ENCODE measurements around the gene COX7A1. TPM values are rescaled to one million over a fixed set of nuclear protein-coding genes. Genes with fewer than 3 reads are reported as not detected.
A peak's percentile ranks its signal among the peaks of the same experiment; 100 is the strongest.

COX7A1 gene
- total and polyA plus RNA-seq, 2 donors (not counting 1 experiment from before 2014, with no cell fraction given), result 42.5 to 77.9 TPM

DNA sequence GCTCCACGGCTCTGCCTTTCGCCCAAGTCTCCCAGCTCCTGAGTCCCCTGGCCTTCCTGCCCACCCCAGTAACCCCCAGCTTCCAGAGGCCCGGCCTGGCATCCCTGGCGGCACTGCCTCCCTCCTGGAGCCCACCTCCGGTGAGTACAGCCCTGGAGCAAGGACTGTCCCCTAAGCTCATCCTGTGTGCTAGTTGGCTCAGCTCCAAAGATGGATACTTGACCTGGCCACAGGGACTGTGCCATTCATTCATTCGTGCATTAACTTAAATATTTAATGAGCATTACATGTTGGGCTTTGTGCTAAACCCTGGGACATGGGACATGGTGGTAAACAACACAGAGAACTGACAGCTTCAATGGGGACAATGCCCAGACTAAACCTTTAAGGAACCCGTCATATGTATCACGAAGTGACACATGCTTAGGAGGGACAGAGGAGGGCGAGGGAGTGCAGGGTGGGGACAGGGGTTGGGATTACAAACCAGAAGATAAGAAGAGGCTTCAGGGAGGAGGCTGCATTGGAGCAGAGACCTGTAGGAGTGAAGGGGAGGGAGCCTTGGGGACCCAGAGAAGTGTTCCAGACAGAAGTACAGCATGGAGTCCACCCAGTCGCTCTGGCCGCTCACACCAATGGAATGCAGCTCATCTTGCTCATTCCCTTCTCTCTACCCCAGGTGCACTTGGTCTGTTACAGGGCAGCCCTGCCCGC lies 48.2 kb downstream of the COX7A1 start:
- TF ChIP-seq EZH2 (IDR thresholded peaks at IDR 0.05; ENCODE audit: low read length, missing control alignments), result no peak
- TF ChIP-seq, protein P1, sequence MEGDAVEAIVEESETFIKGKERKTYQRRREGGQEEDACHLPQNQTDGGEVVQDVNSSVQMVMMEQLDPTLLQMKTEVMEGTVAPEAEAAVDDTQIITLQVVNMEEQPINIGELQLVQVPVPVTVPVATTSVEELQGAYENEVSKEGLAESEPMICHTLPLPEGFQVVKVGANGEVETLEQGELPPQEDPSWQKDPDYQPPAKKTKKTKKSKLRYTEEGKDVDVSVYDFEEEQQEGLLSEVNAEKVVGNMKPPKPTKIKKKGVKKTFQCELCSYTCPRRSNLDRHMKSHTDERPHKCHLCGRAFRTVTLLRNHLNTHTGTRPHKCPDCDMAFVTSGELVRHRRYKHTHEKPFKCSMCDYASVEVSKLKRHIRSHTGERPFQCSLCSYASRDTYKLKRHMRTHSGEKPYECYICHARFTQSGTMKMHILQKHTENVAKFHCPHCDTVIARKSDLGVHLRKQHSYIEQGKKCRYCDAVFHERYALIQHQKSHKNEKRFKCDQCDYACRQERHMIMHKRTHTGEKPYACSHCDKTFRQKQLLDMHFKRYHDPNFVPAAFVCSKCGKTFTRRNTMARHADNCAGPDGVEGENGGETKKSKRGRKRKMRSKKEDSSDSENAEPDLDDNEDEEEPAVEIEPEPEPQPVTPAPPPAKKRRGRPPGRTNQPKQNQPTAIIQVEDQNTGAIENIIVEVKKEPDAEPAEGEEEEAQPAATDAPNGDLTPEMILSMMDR (conservative IDR thresholded peaks at IDR 0.05 in 1 of 2, IDR thresholded peaks at IDR 0.05 in 1 of 2; ENCODE audit: low read depth in 1 of 2, low read length in 2 of 2), result no peak
- Histone ChIP-seq H3K36me3 (ENCODE audit: control insufficient read depth, insufficient read depth, low read length) (peaks cover 20% of the 10 kb centered on the region), H2AFZ (ENCODE audit: low read length) (no peak overlapping the region)

GRCh38 chr19:36103040-36103626 lies 49.1 kb downstream of the COX7A1 start:
- no peak for DNase-seq (ENCODE audit: low read depth in 2 of 2)
- Histone ChIP-seq H3K36me3 (ENCODE audit: control insufficient read depth, insufficient read depth, low read length) (peaks cover 20% of the 10 kb centered on the region), H4K20me1 (ENCODE audit: control insufficient read depth, extremely low read depth, insufficient read depth, low read length) (no peaks in the 10 kb centered on the region), H3K27me3 (ENCODE audit: control insufficient read depth, insufficient read depth, low read length) (no peaks in the 10 kb centered on the region), H3K4me2 (ENCODE audit: extremely low read depth, insufficient read depth, low read length) (no peak overlapping the region), H3K4me3 (replicated peaks in 1 of 4; ENCODE audit: control extremely low read depth in 1 of 4, insufficient read depth in 1 of 4, low read depth in 3 of 4, low read length in 4 of 4) (no peak overlapping the region), H3K27ac (ENCODE audit: insufficient read depth, low read length) (no peak overlapping the region), H3K4me1 (ENCODE audit: control insufficient read depth, extremely low read depth, insufficient read depth, low read length) (no peaks in the 10 kb centered on the region), H3K9ac (ENCODE audit: insufficient read depth, low read length) (no peak overlapping the region), H3K9me3 (ENCODE audit: control insufficient read depth, insufficient read depth, low read depth, low read length) (no peaks in the 10 kb centered on the region), H3K79me2 (ENCODE audit: control insufficient read depth, insufficient read depth, low read length) (no peaks in the 10 kb centered on the region), H2AFZ (ENCODE audit: low read length) (no peak overlapping the region)
- TF ChIP-seq, protein P1 (conservative IDR thresholded peaks at IDR 0.05 in 1 of 2, IDR thresholded peaks at IDR 0.05 in 1 of 2; ENCODE audit: low read depth in 1 of 2, low read length in 2 of 2), result no peak
- TF ChIP-seq EZH2 (IDR thresholded peaks at IDR 0.05; ENCODE audit: low read length, missing control alignments), result no peak

More for the DNA sequence above, 48.2 kb downstream of the COX7A1 start:
- Histone ChIP-seq H4K20me1 (ENCODE audit: control insufficient read depth, extremely low read depth, insufficient read depth, low read length) (no peaks in the 10 kb centered on the region), H3K79me2 (ENCODE audit: control insufficient read depth, insufficient read depth, low read length) (no peaks in the 10 kb centered on the region), H3K4me2 (ENCODE audit: extremely low read depth, insufficient read depth, low read length) (no peak overlapping the region), H3K27me3 (ENCODE audit: control insufficient read depth, insufficient read depth, low read length) (no peaks in the 10 kb centered on the region), H3K4me3 (replicated peaks in 1 of 4; ENCODE audit: control extremely low read depth in 1 of 4, insufficient read depth in 1 of 4, low read depth in 3 of 4, low read length in 4 of 4) (no peak overlapping the region), H3K9me3 (ENCODE audit: control insufficient read depth, insufficient read depth, low read depth, low read length) (no peaks in the 10 kb centered on the region), H3K27ac (ENCODE audit: insufficient read depth, low read length) (no peak overlapping the region), H3K4me1 (ENCODE audit: control insufficient read depth, extremely low read depth, insufficient read depth, low read length) (no peaks in the 10 kb centered on the region), H3K9ac (ENCODE audit: insufficient read depth, low read length) (no peak overlapping the region)
- DNase-seq (ENCODE audit: low read depth in 2 of 2), result peak in 1 of 2 donors; percentile 25

GRCh38 chr19:36101550-36102327 lies 50.5 kb downstream of the COX7A1 start:
- Histone ChIP-seq H2AFZ (ENCODE audit: low read length) (no peak overlapping the region), H3K4me3 (replicated peaks in 1 of 4; ENCODE audit: control extremely low read depth in 1 of 4, insufficient read depth in 1 of 4, low read depth in 3 of 4, low read length in 4 of 4) (no peak overlapping the region), H3K4me2 (ENCODE audit: extremely low read depth, insufficient read depth, low read length) (no peak overlapping the region), H3K27ac (ENCODE audit: insufficient read depth, low read length) (no peak overlapping the region), H3K9me3 (ENCODE audit: control insufficient read depth, insufficient read depth, low read depth, low read length) (no peaks in the 10 kb centered on the region), H3K27me3 (ENCODE audit: control insufficient read depth, insufficient read depth, low read length) (no peaks in the 10 kb centered on the region), H3K4me1 (ENCODE audit: control insufficient read depth, extremely low read depth, insufficient read depth, low read length) (no peaks in the 10 kb centered on the region), H3K36me3 (ENCODE audit: control insufficient read depth, insufficient read depth, low read length) (peaks cover 20% of the 10 kb centered on the region), H3K9ac (ENCODE audit: insufficient read depth, low read length) (no peak overlapping the region), H3K79me2 (ENCODE audit: control insufficient read depth, insufficient read depth, low read length) (no peaks in the 10 kb centered on the region), H4K20me1 (ENCODE audit: control insufficient read depth, extremely low read depth, insufficient read depth, low read length) (no peaks in the 10 kb centered on the region)
- no peak for DNase-seq (ENCODE audit: low read depth in 2 of 2)
- no peak for TF ChIP-seq EZH2 (IDR thresholded peaks at IDR 0.05; ENCODE audit: low read length, missing control alignments)
- TF ChIP-seq, protein P1 (conservative IDR thresholded peaks at IDR 0.05 in 1 of 2, IDR thresholded peaks at IDR 0.05 in 1 of 2; ENCODE audit: low read depth in 1 of 2, low read length in 2 of 2), result no peak

All from fibroblast of lung (primary cell).